Measurements from ENCODE around the gene CITED2. TPM values are rescaled to one million over a fixed set of nuclear protein-coding genes. Genes with fewer than 3 reads are reported as not detected.

Gene CITED2
- total and polyA plus RNA-seq, 7 experiments from 2014 or later, result 30.6 to 152 (median 112) TPM

GRCh38 chr6:139373928-139374356, 506 bp downstream of the CITED2 start:
- peaks cover 0 to 13% (median 0%) of the 10 kb centered on the region in 11 donors for H3K9me3 Mint-ChIP-seq
- no peaks in the 10 kb centered on the region for H3K9me3 ChIP-seq (ENCODE audit: control insufficient read depth in 2 of 3, low read length in 3 of 3)
- ChIA-PET CTCF (interaction anchor here (0.6 to 3.8 kb wide), 8 partner anchors 9 to 1258 kb away, joined by 3 to 24 read pairs (median 4); no protein-coding TSS in a partner anchor), POLR2A (interaction anchor here (0.7 to 5.3 kb wide), 48 partner anchors 9 to 1503 kb away, joined by 3 to 81 read pairs (median 6); partner anchors contain the start of genes ABRACL, CCDC28A, HECA and REPS1)
- peak overlapping the region; percentile 71 for H3K4me3 ChIP-seq (ENCODE audit: low read length)
- H3K4me1 Mint-ChIP-seq, result peaks cover 28 to 49% (median 36%) of the 10 kb centered on the region in 7 donors
- peaks cover 0 to 12% (median 0%) of the 10 kb centered on the region in 3 experiments for H3K36me3 ChIP-seq (ENCODE audit: control insufficient read depth in 2 of 3, insufficient read depth in 3 of 3, low read length in 3 of 3)
- peak overlapping the region; percentile 96 to 100 (median 100) for H3K4me3 Mint-ChIP-seq
- intact Hi-C loops (cut with micrococcal nuclease), result loop anchor here (1.0 to 10.0 kb wide), 26 partner anchors 49 to 1509 kb away; partner anchors contain the start of genes ABRACL (in 2 of the 2), CCDC28A (in 2 of the 2), REPS1 (in 2 of the 2) and TXLNB (in 2 of the 2)
- peaks cover 33 to 34% of the 10 kb centered on the region in 2 donors for H3K4me1 ChIP-seq (ENCODE audit: control insufficient read depth in 2 of 2, insufficient read depth in 2 of 2, low read length in 2 of 2)
- H3K27ac Mint-ChIP-seq, result peak overlapping the region; percentile 97 to 100 (median 99)
- ATAC-seq, result no peak
- no peaks in the 10 kb centered on the region for H3K27me3 Mint-ChIP-seq
- H3K27me3 ChIP-seq (ENCODE audit: control insufficient read depth in 2 of 2, insufficient read depth in 2 of 2, low read length in 2 of 2), result no peaks in the 10 kb centered on the region
- peaks cover 5 to 29% (median 13%) of the 10 kb centered on the region in 5 donors for H3K36me3 Mint-ChIP-seq
- no peak for DNase-seq
- peak overlapping the region; percentile 82 for H3K27ac ChIP-seq (ENCODE audit: low read depth, low read length)

GRCh38 chr6:139373154-139373927, 1.1 kb downstream of the CITED2 start:
- POLR2A ChIA-PET, result interaction anchor here (0.5 to 5.3 kb wide), 43 partner anchors 8 to 1502 kb away, joined by 3 to 81 read pairs (median 6); partner anchors contain the start of genes ABRACL, CCDC28A, HEBP2 and HECA
- peaks cover 5 to 29% (median 13%) of the 10 kb centered on the region in 5 donors for H3K36me3 Mint-ChIP-seq
- no peaks in the 10 kb centered on the region for H3K27me3 Mint-ChIP-seq
- H3K27me3 ChIP-seq (ENCODE audit: control insufficient read depth in 2 of 2, insufficient read depth in 2 of 2, low read length in 2 of 2), result no peaks in the 10 kb centered on the region
- H3K9me3 ChIP-seq (ENCODE audit: control insufficient read depth in 2 of 3, low read length in 3 of 3), result no peaks in the 10 kb centered on the region
- H3K9me3 Mint-ChIP-seq, result peaks cover 0 to 13% (median 0%) of the 10 kb centered on the region in 11 donors
- H3K27ac ChIP-seq (ENCODE audit: low read depth, low read length), result peak overlapping the region; percentile 82
- ATAC-seq (peak; percentile 12), DNase-seq (peak; percentile 66 to 84 (median 75))
- intact Hi-C loops (cut with micrococcal nuclease), result loop anchor here (5.0 to 10.0 kb wide), 12 partner anchors 159 to 1509 kb away; partner anchors contain the start of genes PERP (in 1 of the 2) and TNFAIP3 (in 1 of the 2)
- peaks cover 28 to 53% (median 43%) of the 10 kb centered on the region in 7 donors for H3K4me1 Mint-ChIP-seq
- H3K4me3 Mint-ChIP-seq, result peak overlapping the region; percentile 96 to 100 (median 100)
- peak overlapping the region; percentile 71 for H3K4me3 ChIP-seq (ENCODE audit: low read length)
- peak overlapping the region; percentile 97 to 100 (median 99) for H3K27ac Mint-ChIP-seq
- CTCF ChIA-PET, result interaction anchor here (0.6 to 3.8 kb wide), 7 partner anchors 9 to 248 kb away, joined by 3 to 24 read pairs (median 3); partner anchors contain the start of gene TXLNB
- peaks cover 0 to 12% (median 0%) of the 10 kb centered on the region in 3 experiments for H3K36me3 ChIP-seq (ENCODE audit: control insufficient read depth in 2 of 3, insufficient read depth in 3 of 3, low read length in 3 of 3)
- H3K4me1 ChIP-seq (ENCODE audit: control insufficient read depth in 2 of 2, insufficient read depth in 2 of 2, low read length in 2 of 2), result peaks cover 33 to 38% of the 10 kb centered on the region in 2 donors

GRCh38 chr6:139372326-139373153, 1.9 kb downstream of the CITED2 start:
- CTCF ChIA-PET, result interaction anchor here (0.5 to 3.8 kb wide), 7 partner anchors 8 to 1063 kb away, joined by 3 to 49 read pairs (median 3); partner anchors contain the start of gene TXLNB
- Mint-ChIP-seq H3K27ac (peak overlapping the region; percentile 97 to 100 (median 99)), H3K9me3 (peaks cover 0 to 13% (median 0%) of the 10 kb centered on the region in 11 donors), H3K36me3 (peaks cover 5 to 29% (median 13%) of the 10 kb centered on the region in 5 donors), H3K4me3 (peak overlapping the region; percentile 96 to 100 (median 100)), H3K4me1 (peaks cover 33 to 61% (median 46%) of the 10 kb centered on the region in 7 donors), H3K27me3 (no peaks in the 10 kb centered on the region)
- intact Hi-C loops (cut with micrococcal nuclease), result loop anchor here (5.0 to 10.0 kb wide), 12 partner anchors 160 to 1508 kb away; partner anchors contain the start of genes PERP (in 1 of the 2) and TNFAIP3 (in 1 of the 2)
- H3K4me3 ChIP-seq (ENCODE audit: low read length), result peak overlapping the region; percentile 71
- H3K36me3 ChIP-seq (ENCODE audit: control insufficient read depth in 2 of 3, insufficient read depth in 3 of 3, low read length in 3 of 3), result peaks cover 0 to 12% (median 0%) of the 10 kb centered on the region in 3 experiments
- ATAC-seq (no peak), DNase-seq (peak in 2 of 9 donors; percentile 54 to 60)
- no peaks in the 10 kb centered on the region for H3K9me3 ChIP-seq (ENCODE audit: control insufficient read depth in 2 of 3, low read length in 3 of 3)
- POLR2A ChIA-PET, result interaction anchor here (0.5 to 5.3 kb wide), 26 partner anchors 7 to 1198 kb away, joined by 3 to 81 read pairs (median 12); partner anchors contain the start of genes ABRACL, CCDC28A, HEBP2 and HECA
- peaks cover 33 to 44% of the 10 kb centered on the region in 2 donors for H3K4me1 ChIP-seq (ENCODE audit: control insufficient read depth in 2 of 2, insufficient read depth in 2 of 2, low read length in 2 of 2)
- H3K27me3 ChIP-seq (ENCODE audit: control insufficient read depth in 2 of 2, insufficient read depth in 2 of 2, low read length in 2 of 2), result no peaks in the 10 kb centered on the region
- H3K27ac ChIP-seq (ENCODE audit: low read depth, low read length), result peak overlapping the region; percentile 82

- H3K4me3 Mint-ChIP-seq, result peak overlapping the region; percentile 76 to 100 (median 99)
- DNase-seq (no peak), ATAC-seq (no peak)
- POLR2A ChIA-PET, result interaction anchor here (0.5 to 5.3 kb wide), 10 partner anchors 36 to 1199 kb away, joined by 3 to 81 read pairs (median 5); partner anchors contain the start of genes HECA and TXLNB
- intact Hi-C loops (cut with micrococcal nuclease), result loop anchor here (5.0 to 10.0 kb wide), 12 partner anchors 161 to 1507 kb away; partner anchors contain the start of genes PERP (in 1 of the 2) and TNFAIP3 (in 1 of the 2)
- peaks cover 5 to 29% (median 13%) of the 10 kb centered on the region in 5 donors for H3K36me3 Mint-ChIP-seq
- peaks cover 0 to 12% (median 0%) of the 10 kb centered on the region in 3 experiments for H3K36me3 ChIP-seq (ENCODE audit: control insufficient read depth in 2 of 3, insufficient read depth in 3 of 3, low read length in 3 of 3)
- H3K9me3 ChIP-seq (ENCODE audit: control insufficient read depth in 2 of 3, low read length in 3 of 3), result no peaks in the 10 kb centered on the region
- peak overlapping the region; percentile 47 for H3K4me3 ChIP-seq (ENCODE audit: low read length)
- H3K4me1 ChIP-seq (ENCODE audit: control insufficient read depth in 2 of 2, insufficient read depth in 2 of 2, low read length in 2 of 2), result peaks cover 32 to 44% of the 10 kb centered on the region in 2 donors
- peaks cover 0 to 13% (median 0%) of the 10 kb centered on the region in 11 donors for H3K9me3 Mint-ChIP-seq
- peak overlapping the region; percentile 82 for H3K27ac ChIP-seq (ENCODE audit: low read depth, low read length)
- no peaks in the 10 kb centered on the region for H3K27me3 Mint-ChIP-seq
- H3K4me1 Mint-ChIP-seq, result peaks cover 30 to 62% (median 51%) of the 10 kb centered on the region in 7 donors
- H3K27me3 ChIP-seq (ENCODE audit: control insufficient read depth in 2 of 2, insufficient read depth in 2 of 2, low read length in 2 of 2), result no peaks in the 10 kb centered on the region
- CTCF ChIA-PET, result interaction anchor here (0.5 to 3.8 kb wide), 5 partner anchors 7 to 1064 kb away, joined by 3 to 49 read pairs (median 3); no protein-coding TSS in a partner anchor
- H3K27ac Mint-ChIP-seq, result peak overlapping the region; percentile 5 to 100 (median 98)
Measured at GRCh38 chr6:139371421-139372203, 2.8 kb downstream of the CITED2 start.

- Histone ChIP-seq H3K4me3 (ENCODE audit: low read length) (peak overlapping the region; percentile 47), H3K36me3 (ENCODE audit: control insufficient read depth in 2 of 3, insufficient read depth in 3 of 3, low read length in 3 of 3) (peaks cover 0 to 12% (median 0%) of the 10 kb centered on the region in 3 experiments), H3K4me1 (ENCODE audit: control insufficient read depth in 2 of 2, insufficient read depth in 2 of 2, low read length in 2 of 2) (peaks cover 25 to 40% of the 10 kb centered on the region in 2 donors), H3K27me3 (ENCODE audit: control insufficient read depth in 2 of 2, insufficient read depth in 2 of 2, low read length in 2 of 2) (no peaks in the 10 kb centered on the region), H3K9me3 (ENCODE audit: control insufficient read depth in 2 of 3, low read length in 3 of 3) (no peaks in the 10 kb centered on the region), H3K27ac (ENCODE audit: low read depth, low read length) (peak overlapping the region; percentile 82)
- DNase-seq (no peak), ATAC-seq (no peak)
- ChIA-PET POLR2A (interaction anchor here (0.6 to 5.3 kb wide), 5 partner anchors 47 to 258 kb away, joined by 3 to 81 read pairs (median 4); partner anchors contain the start of gene TXLNB), CTCF (interaction anchor here (0.7 to 3.4 kb wide), 5 partner anchors 45 to 217 kb away, joined by 3 to 49 read pairs (median 5); no protein-coding TSS in a partner anchor)
- Mint-ChIP-seq H3K4me3 (peak overlapping the region in 8 of 10 donors; percentile 96 to 100 (median 99)), H3K27ac (peak overlapping the region in 8 of 9 donors; percentile 91 to 100 (median 98)), H3K9me3 (peaks cover 0 to 13% (median 0%) of the 10 kb centered on the region in 11 donors), H3K4me1 (peaks cover 25 to 57% (median 51%) of the 10 kb centered on the region in 7 donors), H3K27me3 (no peaks in the 10 kb centered on the region), H3K36me3 (peaks cover 5 to 29% (median 13%) of the 10 kb centered on the region in 5 donors)
- intact Hi-C loops (cut with micrococcal nuclease), result loop anchor here (5.0 to 10.0 kb wide), 12 partner anchors 161 to 1506 kb away; partner anchors contain the start of genes PERP (in 1 of the 2) and TNFAIP3 (in 1 of the 2)
Measured at GRCh38 chr6:139370999-139371345, 3.5 kb downstream of the CITED2 start.

Data from naive thymus-derived CD4-positive, alpha-beta T cell (primary cell).